ENCODE data around the gene DLGAP4.

DNA sequence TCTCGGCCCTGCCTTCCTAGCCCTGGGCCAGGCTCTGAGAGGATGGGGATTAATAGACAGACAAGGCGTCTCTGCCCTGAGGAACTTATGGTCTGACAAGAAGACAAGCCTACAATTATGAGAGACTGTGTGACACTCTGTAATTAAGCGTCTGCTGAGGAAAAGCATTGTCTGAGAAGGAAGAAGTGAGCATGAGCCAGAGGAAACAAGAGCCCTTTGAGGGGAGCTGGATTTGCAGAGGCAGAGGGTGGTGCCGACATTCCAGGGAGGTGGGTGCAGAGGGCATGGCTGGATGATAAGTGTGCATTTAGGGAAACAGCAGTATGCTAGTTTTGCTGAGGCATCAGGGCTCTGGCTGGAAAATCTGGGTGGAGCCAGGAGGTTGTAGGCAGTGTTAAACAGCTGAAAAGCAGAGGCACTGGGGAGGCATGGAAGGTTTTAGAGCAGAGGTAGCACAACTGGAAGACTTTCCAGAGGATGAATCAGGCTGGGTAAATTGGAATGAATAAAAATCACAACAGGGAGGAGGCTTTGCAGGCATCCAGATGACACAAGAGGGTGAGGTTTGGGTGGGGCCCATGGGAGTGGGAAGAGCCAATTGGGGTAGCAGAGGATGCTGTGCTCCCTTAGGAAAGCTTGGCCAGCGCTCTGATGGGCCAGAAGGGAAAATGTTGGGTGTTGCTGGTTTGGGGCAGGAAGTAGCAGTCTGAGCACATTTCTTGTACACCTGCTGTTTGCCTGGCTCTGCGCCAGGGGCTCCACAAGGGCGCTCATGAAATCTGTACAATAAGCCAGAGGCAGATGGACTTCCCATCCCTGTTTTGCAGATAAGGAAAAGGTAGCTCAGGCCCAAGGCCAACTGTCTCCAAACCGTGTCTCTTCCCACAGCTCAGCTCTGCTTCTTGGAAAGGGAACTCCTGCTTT lies 161.2 kb downstream of the DLGAP4 start:
- TF ChIP-seq ZNF565 (CRISPR knock-in tag; conservative IDR thresholded peaks at IDR 0.05; ENCODE audit: low read depth) (no peak), OSR1 (CRISPR knock-in tag; IDR thresholded peaks at IDR 0.05) (no peak), RARB (CRISPR knock-in tag; IDR thresholded peaks at IDR 0.05) (no peak), PPARA (CRISPR knock-in tag; IDR thresholded peaks at IDR 0.05; ENCODE audit: borderline replicate concordance) (no peak), SNAI2 (CRISPR knock-in tag; IDR thresholded peaks at IDR 0.05) (peak; percentile 45; the same call in 1 of the 2 replicates), CSDC2 (CRISPR knock-in tag; IDR thresholded peaks at IDR 0.05) (no peak), TCF4 (CRISPR knock-in tag; IDR thresholded peaks at IDR 0.05; ENCODE audit: borderline replicate concordance) (no peak), ISL1 (CRISPR knock-in tag; IDR thresholded peaks at IDR 0.05) (no peak), GLIS3 (CRISPR knock-in tag; IDR thresholded peaks at IDR 0.05) (no peak), ZFP30 (CRISPR knock-in tag; IDR thresholded peaks at IDR 0.05) (no peak)
- TF ChIP-seq, protein P1, sequence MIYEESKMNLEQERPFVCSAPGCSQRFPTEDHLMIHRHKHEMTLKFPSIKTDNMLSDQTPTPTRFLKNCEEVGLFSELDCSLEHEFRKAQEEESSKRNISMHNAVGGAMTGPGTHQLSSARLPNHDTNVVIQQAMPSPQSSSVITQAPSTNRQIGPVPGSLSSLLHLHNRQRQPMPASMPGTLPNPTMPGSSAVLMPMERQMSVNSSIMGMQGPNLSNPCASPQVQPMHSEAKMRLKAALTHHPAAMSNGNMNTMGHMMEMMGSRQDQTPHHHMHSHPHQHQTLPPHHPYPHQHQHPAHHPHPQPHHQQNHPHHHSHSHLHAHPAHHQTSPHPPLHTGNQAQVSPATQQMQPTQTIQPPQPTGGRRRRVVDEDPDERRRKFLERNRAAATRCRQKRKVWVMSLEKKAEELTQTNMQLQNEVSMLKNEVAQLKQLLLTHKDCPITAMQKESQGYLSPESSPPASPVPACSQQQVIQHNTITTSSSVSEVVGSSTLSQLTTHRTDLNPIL (CRISPR knock-in tag; IDR thresholded peaks at IDR 0.05; ENCODE audit: low read depth): no peak

All from SK-N-SH treated with all-trans-retinoic acid at 6 μM for 48 hours (cell line).